SU-DHL-6 (cell line): ENCODE data around the gene ATP2A3.

Experiments used
- CTCF ChIP-seq: fragments of 200-600 bp; sonication (generic); IDR thresholded peaks from one replicate; pipeline ENCODE4 v1.5.1; 2017; ENCODE audit warnings: antibody characterized with exemption, mild to moderate bottlenecking, low read length, moderate library complexity; ENCODE audit not compliant: insufficient read depth, poor library complexity, severe bottlenecking
- EZH2phosphoT487 ChIP-seq: fragments of 200-600 bp; sonication (generic), shearing (Covaris generic); conservative IDR thresholded peaks from 2 replicates; pipeline ENCODE4 v1.6.1; 2018; ENCODE audit warnings: mild to moderate bottlenecking, antibody characterized with exemption, low read length, moderate library complexity, mixed read lengths

DNA sequence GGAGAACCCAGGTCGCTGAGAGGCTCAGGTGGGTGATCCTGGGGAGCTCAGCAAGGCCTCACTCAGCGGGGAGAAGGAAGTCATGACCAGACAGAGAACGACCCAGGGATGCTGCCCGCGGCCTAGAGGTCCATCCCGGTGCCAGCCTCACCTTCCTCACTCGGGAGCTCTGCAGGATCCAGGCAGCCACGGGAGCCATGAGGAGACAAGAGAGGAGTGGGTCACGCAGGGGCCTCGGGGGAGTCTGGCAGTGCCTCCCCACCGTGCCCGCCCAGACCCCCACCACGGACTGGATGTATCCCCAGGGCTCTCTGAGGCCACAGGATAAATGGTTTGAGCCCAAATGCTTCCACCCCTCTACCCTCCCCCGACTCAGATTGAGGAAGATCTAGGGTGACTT, 10.7 kb downstream of the ATP2A3 start:
- no peak for TF ChIP-seq CTCF
- no peak for TF ChIP-seq EZH2phosphoT487
